NCI-H1417 (cell line): ENCODE data around the gene SBNO1.
"Not testable (repeated sequence)": the region's sequence is repeated elsewhere in the genome, so short reads cannot be mapped to it uniquely, and the experiment has no call there.

Experiments
- DNase-seq, 3 experiments: peaks; one replicate each; lab custom pipeline; 2025; lab: John Stamatoyannopoulos, UW

SBNO1 gene

GRCh38 chr12:123248996-123249741, 115.5 kb downstream of the SBNO1 start:
- not testable (repeated sequence) for DNase-seq

- not testable (repeated sequence) for DNase-seq
These were observed 116.5 kb downstream of the SBNO1 start for GRCh38 chr12:123248129-123248528.

GRCh38 chr12:123245678-123246077, 119.0 kb downstream of the SBNO1 start:
- DNase-seq, result no peak

GRCh38 chr12:123243671-123244262, 120.9 kb downstream of the SBNO1 start:
- DNase-seq, result no peak

- peak in 2 of 3 experiments; percentile 29 to 57 for DNase-seq
These were observed 122.3 kb downstream of the SBNO1 start for GRCh38 chr12:123242116-123242904.
